ENCODE results near the gene TRIM58. TPM values are rescaled to one million over a fixed set of nuclear protein-coding genes. Genes with fewer than 3 reads are reported as not detected.

Gene TRIM58
- not detected in 2 replicates for total RNA-seq (2014; rRNA removed; shearing (Covaris generic))

DNA sequence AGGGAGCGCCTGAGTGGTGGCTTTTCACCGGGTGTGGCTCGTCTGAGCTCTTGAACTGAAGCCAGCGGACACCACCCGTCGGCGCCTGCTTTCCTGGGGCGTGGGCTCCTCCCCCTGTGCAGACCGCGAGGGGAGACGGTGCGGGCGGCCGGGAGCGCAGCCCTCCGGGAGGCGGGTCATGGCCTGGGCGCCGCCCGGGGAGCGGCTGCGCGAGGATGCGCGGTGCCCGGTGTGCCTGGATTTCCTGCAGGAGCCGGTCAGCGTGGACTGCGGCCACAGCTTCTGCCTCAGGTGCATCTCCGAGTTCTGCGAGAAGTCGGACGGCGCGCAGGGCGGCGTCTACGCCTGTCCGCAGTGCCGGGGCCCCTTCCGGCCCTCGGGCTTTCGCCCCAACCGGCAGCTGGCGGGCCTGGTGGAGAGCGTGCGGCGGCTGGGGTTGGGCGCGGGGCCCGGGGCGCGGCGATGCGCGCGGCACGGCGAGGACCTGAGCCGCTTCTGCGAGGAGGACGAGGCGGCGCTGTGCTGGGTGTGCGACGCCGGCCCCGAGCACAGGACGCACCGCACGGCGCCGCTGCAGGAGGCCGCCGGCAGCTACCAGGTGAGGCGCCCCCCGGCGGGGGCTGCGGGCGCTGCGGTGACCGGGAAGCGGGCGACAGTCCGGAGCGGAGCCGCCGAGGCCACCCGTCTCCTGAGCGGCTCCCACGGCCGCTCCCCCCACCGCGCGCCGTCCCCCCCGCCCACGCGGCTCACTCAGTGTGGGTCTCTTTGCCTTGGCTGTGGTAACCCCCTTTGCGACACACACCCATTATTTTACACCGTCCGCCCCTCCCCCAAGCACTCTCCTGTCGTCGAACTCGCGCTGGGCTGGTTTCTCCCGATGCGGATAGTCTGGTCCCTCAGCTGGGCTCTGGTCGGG, at the start of gene TRIM58:
Gene TRIM58, plus strand, starts transcription at position 119 of the 916 bp plus-strand sequence. Its CDS starts 60 bp downstream, at position 179.
- DNase-seq (ENCODE audit: low read depth) = no peak

DNA sequence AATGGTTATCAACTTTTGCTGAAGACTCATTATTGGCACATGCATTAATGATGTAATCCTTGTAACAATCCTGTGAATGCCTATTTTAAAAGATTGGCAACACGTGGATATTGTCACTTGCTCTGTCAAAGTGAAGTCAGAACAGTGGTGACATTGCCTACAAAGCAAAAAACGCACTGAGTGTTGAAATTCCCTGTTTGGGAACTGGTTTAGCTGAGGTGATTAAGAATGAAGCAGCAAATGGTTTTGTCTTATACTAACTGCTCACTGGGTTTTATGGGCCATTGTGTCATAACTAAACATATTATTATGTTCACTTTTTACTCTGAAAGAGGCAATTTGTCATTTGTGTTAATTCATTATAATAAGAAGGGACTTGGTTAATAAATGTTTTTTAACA, 44.4 kb upstream of the TRIM58 start:
- no peak for DNase-seq (ENCODE audit: low read depth)

DNA sequence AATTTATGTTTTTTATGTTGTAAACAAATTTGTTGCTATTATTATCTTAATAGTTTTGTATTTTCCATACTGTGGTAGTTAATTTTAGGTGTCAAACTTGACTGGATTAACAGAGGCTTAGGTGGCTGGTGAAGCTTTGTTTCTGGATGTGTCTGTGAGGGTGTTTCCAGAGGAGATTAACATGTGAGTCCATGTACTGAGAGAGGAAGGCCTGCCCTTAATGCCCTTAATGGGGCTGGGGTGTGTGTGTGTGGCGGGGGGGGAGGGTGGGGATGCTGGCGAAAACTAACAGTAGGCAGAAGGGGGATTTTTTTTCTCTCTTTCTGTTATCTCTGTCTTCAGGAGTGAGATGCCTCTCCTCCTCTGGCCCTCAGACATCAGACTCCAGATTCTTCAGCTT, 34.9 kb upstream of the TRIM58 start:
- no peak for DNase-seq (ENCODE audit: low read depth)

GRCh38 chr1:247824023-247824422, 33.0 kb upstream of the TRIM58 start, which contains the start of gene OR14A16:
Gene OR14A16 (minus strand): TSS chr1:247824119. CDS start chr1:247815729, 8,390 bp downstream.
- DNase-seq (ENCODE audit: low read depth) = no peak

- no peak for DNase-seq (ENCODE audit: low read depth)
Measured at GRCh38 chr1:247825362-247825761, 31.6 kb upstream of the TRIM58 start.

- DNase-seq (ENCODE audit: low read depth) = no peak
Measured at GRCh38 chr1:247829656-247830055, 27.3 kb upstream of the TRIM58 start.

- no peak for DNase-seq (ENCODE audit: low read depth)
Measured at GRCh38 chr1:247833601-247834000, 23.4 kb upstream of the TRIM58 start.

GRCh38 chr1:247840818-247841217, 16.2 kb upstream of the TRIM58 start:
- no peak for DNase-seq (ENCODE audit: low read depth)

GRCh38 chr1:247841796-247842195, 15.2 kb upstream of the TRIM58 start, which contains the start of gene OR11L1:
Gene OR11L1 (minus strand): TSS chr1:247841896. CDS start chr1:247841896, 0 bp downstream.
- no peak for DNase-seq (ENCODE audit: low read depth)

DNA sequence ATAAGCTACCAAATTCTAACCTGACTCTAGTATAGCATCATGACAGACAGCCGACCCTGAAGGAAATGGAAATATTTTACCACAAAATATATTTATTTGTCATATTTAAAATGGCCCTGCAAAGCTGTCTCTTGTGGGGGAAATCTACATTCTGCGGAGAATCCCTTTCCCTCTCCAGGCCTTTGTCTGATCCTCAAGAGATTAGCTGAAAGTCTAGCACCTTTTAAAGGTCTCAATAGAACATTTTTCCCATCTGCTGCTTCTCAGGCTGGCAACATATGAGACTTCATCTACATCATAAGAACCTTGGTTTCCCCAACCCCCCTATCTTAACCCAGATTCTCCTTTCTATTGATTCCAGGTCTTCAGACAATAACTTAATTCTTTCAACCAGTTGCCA, 13.6 kb upstream of the TRIM58 start:
- DNase-seq (ENCODE audit: low read depth) = no peak

- no peak for DNase-seq (ENCODE audit: low read depth)
Measured at GRCh38 chr1:247845011-247845692, 11.8 kb upstream of the TRIM58 start.

DNA sequence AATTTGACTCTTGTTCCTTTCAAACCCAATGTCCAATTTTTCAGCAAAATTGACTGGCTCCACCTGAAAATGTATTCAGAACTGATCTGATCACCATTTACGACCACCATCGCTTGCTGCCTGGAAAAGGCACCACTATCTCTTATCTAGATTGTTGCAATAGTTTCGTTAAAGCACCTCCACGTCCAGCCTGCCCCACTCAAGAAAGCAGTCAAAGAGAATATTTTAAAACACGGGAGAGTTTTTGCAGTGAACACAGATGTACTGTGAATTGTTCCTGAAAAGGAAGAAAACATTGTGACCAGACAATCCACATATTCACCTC, 11.3 kb upstream of the TRIM58 start:
- DNase-seq (ENCODE audit: low read depth) = no peak

DNA sequence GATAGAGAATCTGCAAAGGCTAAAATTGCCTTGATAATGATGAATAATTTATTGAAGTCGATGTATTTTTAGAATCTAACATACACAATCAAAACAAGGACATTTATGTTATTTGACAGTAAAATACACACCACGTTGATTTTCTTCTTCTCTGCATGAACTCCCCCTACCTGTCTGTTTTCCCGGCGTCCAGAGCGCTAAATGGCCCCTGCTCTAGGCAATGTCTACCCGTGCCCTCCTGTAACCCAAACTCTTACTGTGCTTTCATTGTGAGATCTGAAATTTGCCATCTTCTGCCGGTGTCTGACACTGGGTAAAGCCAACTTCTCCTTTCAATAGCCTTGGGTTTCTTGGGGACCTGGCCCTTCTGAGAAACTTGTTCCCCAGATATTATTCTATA, 8.6 kb upstream of the TRIM58 start:
- no peak for DNase-seq (ENCODE audit: low read depth)

- DNase-seq (ENCODE audit: low read depth) = no peak
Measured at GRCh38 chr1:247849616-247850015, 7.4 kb upstream of the TRIM58 start.

GRCh38 chr1:247854899-247855545, 2.0 kb upstream of the TRIM58 start:
- no peak for DNase-seq (ENCODE audit: low read depth)

DNA sequence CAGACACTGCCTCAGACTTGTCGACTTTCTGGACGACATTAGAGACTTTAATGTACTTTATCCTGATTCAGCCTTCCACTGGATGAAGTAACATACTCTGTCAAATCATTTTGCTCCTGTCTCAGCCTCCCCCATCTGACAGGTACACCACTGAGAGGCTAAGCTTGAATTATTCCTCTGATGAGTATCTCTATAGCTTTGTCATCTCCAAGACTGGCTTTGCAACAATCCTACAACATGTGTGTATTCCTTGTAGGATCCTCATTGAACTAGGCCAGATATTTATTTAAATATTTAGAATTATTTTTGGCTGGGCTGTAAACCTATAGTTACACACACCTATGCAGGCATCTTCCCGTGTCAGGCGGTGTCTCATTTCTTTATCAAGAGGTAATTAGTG, 1.1 kb upstream of the TRIM58 start:
- DNase-seq (ENCODE audit: low read depth) = no peak

GRCh38 chr1:247857985-247858619, 1.1 kb downstream of the TRIM58 start:
- DNase-seq (ENCODE audit: low read depth) = no peak

GRCh38 chr1:247862756-247863155, 5.8 kb downstream of the TRIM58 start:
- no peak for DNase-seq (ENCODE audit: low read depth)

- DNase-seq (ENCODE audit: low read depth) = no peak
Measured at GRCh38 chr1:247864644-247865043, 7.7 kb downstream of the TRIM58 start.

GRCh38 chr1:247865416-247865815, 8.4 kb downstream of the TRIM58 start:
- no peak for DNase-seq (ENCODE audit: low read depth)

- no peak for DNase-seq (ENCODE audit: low read depth)
Measured at GRCh38 chr1:247883346-247883745, 26.4 kb downstream of the TRIM58 start.
